Activated CD4-positive, alpha-beta T cell treated with anti-CD3 and anti-CD28 coated beads, Interleukin-10, Interleukin-2, amounts not matched to agents 100 ng/mL and 50 ng/mL, durations not matched to agents 16 hours and 8 hours (primary cell): Measurements from ENCODE around the gene GRM5.
"Not testable (repeated sequence)": the region's sequence is repeated elsewhere in the genome, so short reads cannot be mapped to it uniquely, and the experiment has no call there.

ENCODE experiments used
- DNase-seq: peaks from one replicate; pipeline ENCODE4 v3.0.0-alpha.2; 2020

Gene GRM5

DNA sequence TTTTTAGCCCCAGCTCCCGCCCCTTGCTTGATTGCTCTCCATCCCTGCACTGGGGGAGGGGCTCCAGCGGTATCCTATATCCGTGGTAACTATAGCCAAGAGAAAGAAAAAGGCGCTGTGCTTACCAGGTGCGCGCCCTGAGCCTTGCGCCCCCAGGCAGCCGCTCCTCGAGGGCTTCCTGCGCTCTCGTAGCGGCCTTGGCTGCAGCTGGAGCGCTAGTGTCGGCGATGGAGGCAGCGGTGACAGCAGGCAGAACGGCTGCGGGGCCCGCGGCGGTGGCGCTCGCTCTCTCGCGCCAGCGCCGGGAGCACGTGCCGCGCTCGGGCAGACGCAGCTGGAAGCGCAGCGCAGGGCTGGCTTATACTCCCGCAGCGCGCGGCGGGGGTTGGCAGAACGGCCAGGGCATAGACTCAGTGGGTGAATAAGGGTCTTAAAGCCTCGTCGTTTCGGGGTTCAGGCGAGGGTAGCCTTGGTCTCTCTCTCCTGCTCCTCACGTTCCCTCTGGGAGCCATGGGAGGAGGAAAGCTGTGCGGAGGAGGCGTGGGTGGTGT, at the start of gene GRM5:
Gene GRM5, minus strand, starts transcription at position 332 of the 551 bp plus-strand sequence. CDS start 18,110 bp downstream, outside the sequence.
- not testable (repeated sequence) for DNase-seq

GRCh38 chr11:89097956-89098355, 32.2 kb upstream of the GRM5 start:
- peak; percentile 1 for DNase-seq

- DNase-seq: not testable (repeated sequence)
These were observed 28.0 kb upstream of the GRM5 start for GRCh38 chr11:89093806-89094205.

DNA sequence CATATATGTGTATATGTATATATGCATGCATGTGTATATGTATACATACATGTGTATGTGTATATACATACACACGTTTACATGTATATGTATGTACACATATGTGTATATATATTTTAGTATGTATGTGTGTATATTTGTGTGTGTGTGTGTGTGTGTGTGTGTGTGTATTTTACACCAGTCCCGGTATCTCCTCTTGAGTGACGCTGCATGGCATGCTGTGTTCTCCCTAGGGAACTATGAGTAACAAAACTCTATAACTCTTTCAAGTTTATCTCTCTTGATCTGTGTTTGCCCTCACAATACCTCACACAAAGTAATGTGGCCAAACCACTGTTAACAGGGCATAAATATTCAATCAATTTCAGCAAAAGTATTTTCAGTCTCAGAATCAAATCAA, 19.2 kb upstream of the GRM5 start:
- not testable (repeated sequence) for DNase-seq

GRCh38 chr11:89070911-89071310, 5.1 kb upstream of the GRM5 start:
- DNase-seq: not testable (repeated sequence)

GRCh38 chr11:89067264-89067663, 1.5 kb upstream of the GRM5 start:
- no peak for DNase-seq

DNA sequence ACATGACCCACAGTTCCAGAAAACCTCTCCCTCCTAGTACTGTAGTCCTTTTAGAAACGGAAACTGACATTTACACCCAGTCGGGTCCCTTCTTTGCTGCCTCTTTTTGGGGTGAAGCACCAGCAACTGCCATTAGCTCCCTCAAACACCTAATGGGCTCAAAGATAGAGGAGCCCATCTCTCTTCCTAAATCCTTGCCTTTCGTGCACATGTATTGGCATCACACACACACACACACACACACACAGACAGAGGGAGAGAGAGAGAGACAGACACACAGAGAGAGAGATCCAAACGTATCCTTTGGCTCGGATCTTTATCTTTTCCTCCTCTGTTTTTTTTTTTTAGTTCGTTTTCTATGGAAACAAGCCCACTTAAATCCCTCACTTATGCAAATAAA, 716 bp downstream of the GRM5 start:
- DNase-seq: no peak

- DNase-seq: not testable (repeated sequence)
These were observed 2.3 kb downstream of the GRM5 start for GRCh38 chr11:89063481-89063951.

GRCh38 chr11:89062771-89063298, 2.9 kb downstream of the GRM5 start:
- not testable (repeated sequence) for DNase-seq

- not testable (repeated sequence) for DNase-seq
These were observed 3.9 kb downstream of the GRM5 start for GRCh38 chr11:89061839-89062238.

DNA sequence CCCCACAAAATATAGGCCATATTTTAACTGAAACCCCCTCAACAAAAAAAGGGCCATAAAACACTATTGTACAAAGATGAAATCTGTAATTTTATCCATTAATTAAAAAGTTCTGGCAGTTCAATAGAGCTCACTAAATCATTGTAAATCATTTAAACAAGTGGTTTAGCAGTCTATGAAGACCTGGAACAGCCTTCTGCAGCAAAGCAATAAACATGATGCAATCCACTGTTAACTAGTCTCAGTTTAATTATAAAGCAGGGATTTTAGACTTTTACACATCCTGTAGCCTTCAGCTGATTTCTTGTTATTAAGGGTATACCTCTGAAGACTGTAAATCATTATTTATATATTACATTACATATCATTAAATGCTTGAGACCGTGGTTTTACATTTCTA, 8.4 kb downstream of the GRM5 start:
- not testable (repeated sequence) for DNase-seq

DNA sequence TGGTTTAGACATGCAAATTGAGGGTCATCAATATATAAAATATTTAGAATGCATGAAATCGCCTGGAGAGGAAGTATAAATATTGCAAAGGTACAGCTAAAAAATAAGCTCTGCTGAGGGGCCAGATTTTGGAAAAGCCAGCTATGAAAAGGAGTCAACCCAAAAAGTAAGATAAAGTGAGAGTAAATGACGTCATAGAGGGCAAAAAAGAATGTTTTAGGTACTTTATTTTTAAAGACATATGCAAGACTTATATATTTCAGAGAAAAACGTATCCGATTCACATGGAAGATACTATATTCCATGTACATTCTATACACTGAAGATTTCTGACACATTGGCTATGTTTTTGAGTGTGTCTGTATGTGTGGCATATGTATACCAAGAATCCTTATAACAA, 13.6 kb downstream of the GRM5 start:
- no peak for DNase-seq

DNA sequence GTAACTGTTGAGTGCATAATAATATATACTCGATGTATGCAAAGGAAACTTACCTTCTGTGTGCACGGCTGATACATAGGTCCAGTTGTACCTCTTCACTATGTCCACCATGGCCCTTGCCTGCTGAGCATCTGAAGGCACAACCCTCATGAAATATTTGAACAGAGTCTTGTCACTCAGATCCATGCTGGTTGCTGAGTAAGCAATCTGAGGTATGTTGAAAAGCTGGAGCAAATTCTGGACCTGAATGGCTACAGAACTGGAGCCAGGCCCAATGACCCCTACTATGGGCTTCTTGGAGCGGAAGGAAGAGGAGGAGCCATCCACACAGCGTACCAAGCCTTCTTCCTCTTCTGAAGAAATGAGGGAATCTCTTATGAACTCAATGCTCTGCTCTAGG, 18.6 kb downstream of the GRM5 start:
- DNase-seq: not testable (repeated sequence)

GRCh38 chr11:89043861-89044588, 21.8 kb downstream of the GRM5 start:
- DNase-seq: not testable (repeated sequence)

DNA sequence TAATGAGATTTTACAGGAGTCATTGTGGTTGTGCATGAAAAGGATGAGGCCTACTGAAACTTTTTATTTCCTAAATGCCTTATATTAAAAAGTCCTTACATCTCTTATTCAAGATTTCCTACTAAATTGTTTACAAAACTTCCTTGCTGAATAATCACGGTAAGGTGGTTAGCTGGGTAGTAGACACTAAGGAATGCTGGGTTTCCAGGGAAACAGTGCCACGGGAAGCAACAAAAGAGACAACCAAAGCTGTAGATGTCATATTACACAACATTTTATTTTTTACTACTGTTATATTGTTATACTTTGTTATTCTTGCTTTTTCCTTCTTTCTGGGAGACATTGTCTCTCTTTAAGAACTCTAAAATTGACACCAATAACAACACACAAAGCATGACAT, 36.1 kb downstream of the GRM5 start:
- DNase-seq: not testable (repeated sequence)

DNA sequence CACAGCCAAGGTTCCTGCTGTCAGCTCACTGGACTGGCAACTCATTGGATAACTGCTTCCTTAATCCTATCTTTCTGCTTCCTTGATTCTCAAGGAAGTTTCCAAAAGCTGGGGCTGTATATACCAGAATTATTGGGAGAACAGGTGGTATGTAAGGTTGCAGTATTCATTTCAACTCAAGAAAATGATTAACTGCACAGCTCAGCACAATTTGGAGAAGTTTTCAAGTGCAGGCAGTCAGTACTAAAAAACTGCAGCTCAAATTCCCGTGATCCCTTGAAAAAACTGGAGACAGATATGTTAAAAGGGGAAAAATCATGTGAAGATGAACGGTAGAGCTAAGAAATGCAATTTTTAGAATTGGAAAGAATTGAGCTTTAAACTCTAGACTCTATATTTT, 44.4 kb downstream of the GRM5 start:
- DNase-seq: no peak

- not testable (repeated sequence) for DNase-seq
These were observed 45.8 kb downstream of the GRM5 start for GRCh38 chr11:89019827-89020547.

GRCh38 chr11:89016214-89016613, 49.6 kb downstream of the GRM5 start:
- DNase-seq: no peak

DNA sequence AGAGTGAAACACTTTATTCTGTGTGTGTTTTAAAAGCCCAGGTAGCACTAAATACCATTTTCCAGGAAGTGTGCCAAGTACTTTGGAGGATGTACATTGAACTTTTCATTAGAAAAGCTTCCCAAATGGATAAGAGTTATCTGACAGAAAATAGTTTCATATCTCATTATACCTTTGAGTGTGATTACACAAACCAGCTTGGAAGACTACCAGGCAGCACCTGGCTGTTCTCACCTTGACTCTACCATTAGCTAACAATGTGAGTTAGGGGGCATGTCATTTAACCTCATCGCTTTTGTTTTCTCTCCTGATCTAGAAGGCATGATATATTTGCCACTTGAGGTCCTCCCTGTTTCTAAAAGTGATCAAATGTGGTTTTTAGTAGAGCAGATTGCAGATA, 50.2 kb downstream of the GRM5 start:
- no peak for DNase-seq

DNA sequence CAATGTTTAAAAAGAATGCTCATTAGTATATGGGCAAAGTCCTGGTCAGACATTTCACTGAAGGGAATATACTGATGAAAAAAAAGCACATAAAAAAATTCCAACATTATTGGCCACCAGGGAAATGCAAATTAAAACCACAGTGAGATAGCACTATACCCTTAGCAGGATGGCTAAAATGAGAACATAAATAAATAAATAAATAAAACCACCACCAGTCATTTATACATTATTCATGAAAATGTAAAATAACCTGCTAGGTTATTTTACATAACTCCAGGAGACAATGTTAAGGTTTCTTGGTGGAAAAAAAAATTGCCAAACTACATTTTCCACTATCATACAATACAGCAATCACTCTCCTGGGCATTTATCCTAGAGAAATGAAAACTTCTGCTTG, 64.9 kb downstream of the GRM5 start:
- DNase-seq: not testable (repeated sequence)

DNA sequence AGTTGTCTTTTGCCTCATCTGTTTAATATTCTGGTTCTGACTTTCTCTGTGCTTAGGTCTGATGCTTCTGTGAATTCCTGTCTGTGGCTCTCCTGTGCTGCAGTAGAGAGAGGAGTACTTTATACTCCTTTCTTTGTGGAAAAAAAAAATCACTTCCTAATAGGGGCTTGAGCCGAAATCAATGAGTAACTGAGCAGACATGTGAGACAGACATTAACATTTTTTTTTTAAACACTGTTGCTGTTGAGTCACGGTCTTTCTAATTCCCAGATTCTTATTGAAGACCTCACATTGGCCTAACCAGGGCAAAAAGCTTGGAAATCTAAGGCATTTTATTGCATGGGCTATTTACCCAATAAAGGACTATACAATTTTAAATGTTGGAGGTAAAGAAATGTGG, 86.1 kb downstream of the GRM5 start:
- DNase-seq: no peak

DNA sequence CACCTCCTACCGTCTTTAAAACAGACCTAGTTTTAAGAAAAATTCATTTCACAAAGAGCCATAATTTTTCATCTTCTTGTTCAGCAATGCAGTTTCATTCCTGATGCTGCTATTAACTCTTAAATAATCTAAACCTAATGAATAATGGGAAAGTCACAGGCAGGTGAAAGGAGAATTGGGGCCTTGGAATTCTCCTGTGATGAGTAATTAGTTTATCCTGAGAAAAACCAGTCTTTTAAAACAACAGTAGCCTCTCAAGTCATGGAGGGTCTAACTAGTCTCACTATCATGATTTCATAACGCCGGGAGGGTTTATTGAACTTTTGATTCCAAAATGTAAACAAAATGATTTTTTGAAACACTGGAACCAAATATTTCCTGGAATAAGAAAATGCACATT, 86.8 kb downstream of the GRM5 start:
- DNase-seq: not testable (repeated sequence)

DNA sequence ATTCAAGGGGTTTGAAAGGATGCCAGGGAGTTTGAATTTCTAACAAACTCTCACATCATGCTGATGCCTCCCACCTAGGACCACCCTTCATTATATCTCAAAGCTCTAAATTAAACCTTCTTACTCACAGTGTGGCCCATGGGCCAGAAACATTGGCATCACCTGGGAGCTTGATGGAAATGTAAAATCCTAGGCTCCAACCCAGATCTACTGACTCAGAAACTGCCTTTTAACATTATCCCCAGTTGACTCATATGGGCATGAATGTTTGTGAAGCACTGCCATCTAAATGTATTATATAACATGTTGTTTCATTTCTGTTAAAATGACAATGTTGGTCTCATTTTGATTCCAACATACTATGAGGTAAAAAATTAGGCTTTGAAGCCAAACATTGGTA, 90.3 kb downstream of the GRM5 start:
- DNase-seq: not testable (repeated sequence)

DNA sequence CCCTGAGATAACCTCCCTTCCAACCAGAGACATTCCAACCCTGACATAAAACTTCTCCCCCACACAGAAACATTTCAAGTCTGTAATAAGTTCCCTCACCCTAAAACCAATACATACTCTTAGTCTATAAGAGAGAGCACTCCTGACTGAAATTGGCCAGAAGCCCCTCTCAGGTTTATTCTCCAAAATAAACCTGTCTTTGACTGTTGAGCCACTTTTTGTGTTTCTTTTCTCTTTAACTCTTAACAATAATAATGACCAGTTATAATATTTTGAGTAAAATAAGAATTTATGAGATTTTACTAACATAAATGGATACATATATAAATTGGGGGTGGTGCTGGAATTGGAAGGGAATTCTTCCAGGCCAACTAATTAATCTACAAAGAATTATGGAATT, 93.6 kb downstream of the GRM5 start:
- no peak for DNase-seq
